Neural progenitor cell (in vitro differentiated cells): ENCODE results near the gene MARCHF3. TPM values are rescaled to one million over a fixed set of nuclear protein-coding genes. Genes with fewer than 3 reads are reported as not detected.

Experiments
- DNase-seq: peaks from one replicate; pipeline ENCODE4 v3.0.0-alpha.2; 2016; ENCODE audit warnings: low spot score
- H2AFZ ChIP-seq: fragments of 200-600 bp; sonication (generic); replicated peaks from 2 replicates; pipeline ENCODE4 v1.6.1; 2016; ENCODE audit warnings: antibody characterized with exemption
- H3F3A ChIP-seq: fragments of 200-600 bp; sonication (generic); 2 replicates; pipeline ENCODE4 v1.6.1; 2016; ENCODE audit warnings: antibody characterized with exemption, low read depth
- H3K27ac ChIP-seq: fragments of 200-600 bp; sonication (generic); 2 replicates; pipeline ENCODE4 v1.5.1; 2016; ENCODE audit warnings: mild to moderate bottlenecking
- H3K27me3 ChIP-seq: fragments of 200-600 bp; sonication (generic); 2 replicates; pipeline ENCODE4 v1.6.1; 2016; ENCODE audit warnings: mild to moderate bottlenecking, moderate library complexity
- H3K36me3 ChIP-seq: fragments of 200-600 bp; sonication (generic); 2 replicates; pipeline ENCODE4 v1.5.1; 2016
- H3K4me1 ChIP-seq: fragments of 200-600 bp; sonication (generic); 2 replicates; pipeline ENCODE4 v1.6.1; 2016; ENCODE audit warnings: mixed run types
- H3K4me2 ChIP-seq: fragments of 200-600 bp; sonication (generic); 2 replicates; pipeline ENCODE4 v1.6.1; 2016
- H3K4me3 ChIP-seq: fragments of 200-600 bp; sonication (generic); 2 replicates; pipeline ENCODE4 v1.5.1; 2016
- H3K79me2 ChIP-seq: fragments of 200-600 bp; sonication (generic); 2 replicates; pipeline ENCODE4 v1.6.1; 2016; ENCODE audit warnings: low read depth
- H3K9ac ChIP-seq: fragments of 200-600 bp; sonication (generic); 2 replicates; pipeline ENCODE4 v1.6.1; 2016
- H3K9me3 ChIP-seq: fragments of 200-600 bp; sonication (generic); 2 replicates; pipeline ENCODE4 v1.5.1; 2016; ENCODE audit warnings: low read depth
- H4K20me1 ChIP-seq: fragments of 200-600 bp; sonication (generic); 2 replicates; pipeline ENCODE4 v1.6.1; 2016; ENCODE audit warnings: low read depth
- H3K27ac Mint-ChIP-seq: 3 replicates; pipeline ENCODE4 v1.8.0; 2021; ENCODE audit warnings: mixed read lengths
- H3K27me3 Mint-ChIP-seq: 2 replicates; pipeline ENCODE4 v1.8.0; 2022; ENCODE audit warnings: low read depth, mild to moderate bottlenecking, inconsistent platforms, moderate library complexity, mixed read lengths; ENCODE audit not compliant: insufficient read depth
- H3K36me3 Mint-ChIP-seq: 3 replicates; pipeline ENCODE4 v1.8.0; 2021; ENCODE audit warnings: mixed read lengths
- H3K4me1 Mint-ChIP-seq: 3 replicates; pipeline ENCODE4 v1.8.0; 2021; ENCODE audit warnings: mixed read lengths
- H3K4me3 Mint-ChIP-seq: 3 replicates; pipeline ENCODE4 v1.8.0; 2021; ENCODE audit warnings: mild to moderate bottlenecking, moderate library complexity, mixed read lengths
- H3K9me3 Mint-ChIP-seq: 3 replicates; pipeline ENCODE4 v1.8.0; 2020; ENCODE audit warnings: mixed read lengths
- EZH2 ChIP-seq: fragments of 200-600 bp; sonication (generic); IDR thresholded peaks from 2 replicates; pipeline ENCODE4 v1.6.1; 2017; ENCODE audit warnings: antibody characterized with exemption, mild to moderate bottlenecking, moderate library complexity
- EZH2phosphoT487 ChIP-seq: fragments of 200-600 bp; sonication (generic); IDR thresholded peaks from 2 replicates; pipeline ENCODE4 v1.6.1; 2017; ENCODE audit warnings: antibody characterized with exemption
- total RNA-seq: library from RNA; depleted of rRNA; stranded (reverse); fragments of >200 nt; gene quantifications from 2 replicates; pipeline ENCODE4 v1.2.3, GENCODE V29; 2015; ENCODE audit warnings: low replicate concordance
- TF ChIP-seq, protein P1 (sequence below): fragments of 200-600 bp; sonication (generic); IDR thresholded peaks from 2 replicates; pipeline ENCODE4 v1.5.1; 2017; ENCODE audit warnings: antibody characterized with exemption, mild to moderate bottlenecking

MARCHF3 gene, protein sequence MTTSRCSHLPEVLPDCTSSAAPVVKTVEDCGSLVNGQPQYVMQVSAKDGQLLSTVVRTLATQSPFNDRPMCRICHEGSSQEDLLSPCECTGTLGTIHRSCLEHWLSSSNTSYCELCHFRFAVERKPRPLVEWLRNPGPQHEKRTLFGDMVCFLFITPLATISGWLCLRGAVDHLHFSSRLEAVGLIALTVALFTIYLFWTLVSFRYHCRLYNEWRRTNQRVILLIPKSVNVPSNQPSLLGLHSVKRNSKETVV
- total RNA-seq, result 0.53 and 6.1 TPM in 2 replicates

DNA sequence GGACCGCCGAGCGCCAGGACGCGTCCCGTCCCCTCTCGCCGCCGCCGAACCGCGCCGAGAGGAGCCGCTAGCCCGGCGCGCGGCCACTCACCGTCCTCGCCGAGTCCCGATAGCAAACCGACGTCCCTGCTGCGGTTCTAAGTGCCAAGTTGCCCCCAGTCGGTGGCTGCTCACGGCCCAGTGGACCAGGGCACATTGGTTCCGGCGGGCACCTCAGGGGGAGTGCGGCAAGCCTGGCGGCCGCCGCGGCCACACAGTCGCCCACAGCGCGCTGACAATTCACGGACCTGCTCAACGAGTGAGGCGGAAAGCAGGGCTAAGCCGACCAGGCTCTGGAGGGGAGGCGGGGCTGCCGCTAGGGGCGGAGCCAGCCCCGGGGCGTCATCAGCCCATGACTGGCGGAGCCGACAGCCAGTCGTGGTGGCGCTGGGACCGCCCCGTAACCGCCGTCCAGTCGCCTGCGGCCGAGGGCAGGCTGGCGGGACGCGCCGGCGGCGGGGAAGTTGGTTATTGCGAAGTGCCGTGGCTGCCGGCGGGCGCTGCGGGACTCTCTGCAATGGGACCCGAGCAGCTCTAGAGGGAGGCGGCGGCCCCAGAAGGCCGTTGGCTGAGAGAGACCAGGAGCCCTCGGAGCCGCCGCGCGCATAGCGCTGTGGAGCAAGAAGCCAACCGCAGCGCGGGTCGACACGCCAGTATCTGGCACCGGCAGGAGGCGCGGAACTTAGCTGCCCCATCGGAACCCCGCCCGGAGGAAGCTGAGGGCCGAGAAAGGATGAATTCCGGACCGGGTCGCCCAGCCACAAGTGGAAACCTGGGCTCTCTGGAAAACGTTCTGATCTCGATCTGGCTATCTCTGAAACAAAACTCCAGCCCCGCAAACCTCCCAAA lies at the start of gene MARCHF3:
MARCHF3 (minus strand) TSS at position 300 of the 888 bp plus-strand sequence. CDS start 112,387 bp downstream, outside the sequence.
- peaks cover 6% of the 10 kb centered on the region for H3K27me3 Mint-ChIP-seq
- Histone ChIP-seq H3K27me3 (peaks cover 48% of the 10 kb centered on the region), H4K20me1 (no peaks in the 10 kb centered on the region), H3K36me3 (no peaks in the 10 kb centered on the region), H3K4me1 (no peaks in the 10 kb centered on the region), H3K27ac (no peak within 1 kb of the TSS), H3F3A (peaks cover 11% of the 10 kb centered on the region), H3K9ac (no peak within 1 kb of the TSS), H3K9me3 (no peaks in the 10 kb centered on the region), H3K79me2 (no peaks in the 10 kb centered on the region), H3K4me3 (peak within 1 kb of the TSS; percentile 68), H2AFZ (peak within 1 kb of the TSS; percentile 88), H3K4me2 (peak within 1 kb of the TSS; percentile 86)
- peaks cover 10% of the 10 kb centered on the region for H3K4me1 Mint-ChIP-seq
- peak; percentile 98 for DNase-seq
- no peak within 1 kb of the TSS for H3K27ac Mint-ChIP-seq
- no peaks in the 10 kb centered on the region for H3K36me3 Mint-ChIP-seq
- peak within 1 kb of the TSS; percentile 90 for H3K4me3 Mint-ChIP-seq
- TF ChIP-seq EZH2phosphoT487, result peak; percentile 65
- no peak for TF ChIP-seq EZH2
- TF ChIP-seq, protein P1, sequence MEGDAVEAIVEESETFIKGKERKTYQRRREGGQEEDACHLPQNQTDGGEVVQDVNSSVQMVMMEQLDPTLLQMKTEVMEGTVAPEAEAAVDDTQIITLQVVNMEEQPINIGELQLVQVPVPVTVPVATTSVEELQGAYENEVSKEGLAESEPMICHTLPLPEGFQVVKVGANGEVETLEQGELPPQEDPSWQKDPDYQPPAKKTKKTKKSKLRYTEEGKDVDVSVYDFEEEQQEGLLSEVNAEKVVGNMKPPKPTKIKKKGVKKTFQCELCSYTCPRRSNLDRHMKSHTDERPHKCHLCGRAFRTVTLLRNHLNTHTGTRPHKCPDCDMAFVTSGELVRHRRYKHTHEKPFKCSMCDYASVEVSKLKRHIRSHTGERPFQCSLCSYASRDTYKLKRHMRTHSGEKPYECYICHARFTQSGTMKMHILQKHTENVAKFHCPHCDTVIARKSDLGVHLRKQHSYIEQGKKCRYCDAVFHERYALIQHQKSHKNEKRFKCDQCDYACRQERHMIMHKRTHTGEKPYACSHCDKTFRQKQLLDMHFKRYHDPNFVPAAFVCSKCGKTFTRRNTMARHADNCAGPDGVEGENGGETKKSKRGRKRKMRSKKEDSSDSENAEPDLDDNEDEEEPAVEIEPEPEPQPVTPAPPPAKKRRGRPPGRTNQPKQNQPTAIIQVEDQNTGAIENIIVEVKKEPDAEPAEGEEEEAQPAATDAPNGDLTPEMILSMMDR, result peak; percentile 38
- H3K9me3 Mint-ChIP-seq, result peaks cover 2% of the 10 kb centered on the region

- DNase-seq, result peak; percentile 21
- Histone ChIP-seq H3K27ac (no peak overlapping the region), H3K9ac (no peak overlapping the region), H3K4me3 (no peak overlapping the region), H3K79me2 (no peaks in the 10 kb centered on the region), H3K4me1 (peaks cover 26% of the 10 kb centered on the region), H2AFZ (no peak overlapping the region), H3K9me3 (no peaks in the 10 kb centered on the region), H3K36me3 (no peaks in the 10 kb centered on the region), H3K4me2 (no peak overlapping the region), H3F3A (no peaks in the 10 kb centered on the region), H4K20me1 (no peaks in the 10 kb centered on the region), H3K27me3 (no peaks in the 10 kb centered on the region)
- Mint-ChIP-seq H3K4me1 (peaks cover 53% of the 10 kb centered on the region), H3K9me3 (peaks cover 2% of the 10 kb centered on the region), H3K27ac (peak overlapping the region; percentile 34), H3K36me3 (no peaks in the 10 kb centered on the region), H3K27me3 (peaks cover 3% of the 10 kb centered on the region), H3K4me3 (peak overlapping the region; percentile 34)
- TF ChIP-seq EZH2phosphoT487 (no peak), EZH2 (no peak)
- TF ChIP-seq, protein P1, result no peak
These were observed 49.7 kb upstream of the MARCHF3 start for GRCh38 chr5:127079994-127080491.

DNA sequence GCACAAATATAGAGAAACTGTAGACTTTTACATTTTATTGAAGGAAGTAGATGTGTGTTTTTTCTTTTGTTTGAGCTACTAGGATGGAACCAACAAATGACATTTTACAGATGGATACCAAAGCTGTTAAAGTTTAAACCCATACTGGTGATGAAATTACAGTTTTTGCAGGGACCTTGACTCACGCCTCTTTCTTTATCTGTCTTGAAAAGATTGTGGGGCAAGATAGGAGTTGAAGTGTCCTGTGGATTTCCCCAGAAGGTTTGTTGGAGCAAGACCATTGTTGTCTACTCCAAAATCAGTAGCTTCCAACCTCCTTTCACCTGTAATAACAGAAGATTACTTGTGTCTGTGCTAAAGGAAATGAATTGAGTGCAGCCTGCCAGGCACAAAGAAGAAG lies 47.0 kb upstream of the MARCHF3 start:
- H3K4me1 ChIP-seq, result peaks cover 9% of the 10 kb centered on the region
- H3K36me3 Mint-ChIP-seq, result no peaks in the 10 kb centered on the region

More for the DNA sequence above, 47.0 kb upstream of the MARCHF3 start:
- Histone ChIP-seq H3K36me3 (no peaks in the 10 kb centered on the region), H3K79me2 (no peaks in the 10 kb centered on the region), H2AFZ (no peak overlapping the region), H3K9ac (no peak overlapping the region), H3K27ac (no peak overlapping the region), H3K4me3 (no peak overlapping the region), H3K27me3 (no peaks in the 10 kb centered on the region), H3K9me3 (no peaks in the 10 kb centered on the region), H3K4me2 (no peak overlapping the region), H4K20me1 (no peaks in the 10 kb centered on the region), H3F3A (no peaks in the 10 kb centered on the region)
- TF ChIP-seq EZH2, result no peak
- TF ChIP-seq EZH2phosphoT487, result no peak
- TF ChIP-seq, protein P1, result no peak
- Mint-ChIP-seq H3K4me3 (no peak overlapping the region), H3K4me1 (peaks cover 34% of the 10 kb centered on the region), H3K27me3 (peaks cover 9% of the 10 kb centered on the region), H3K9me3 (peaks cover 2% of the 10 kb centered on the region), H3K27ac (peak overlapping the region; percentile 24)
- DNase-seq, result no peak
